GM12874 (cell line): ENCODE measurements around the gene PRKN.

Source experiments
- TF ChIP-seq, protein P1 (sequence below): IDR thresholded peaks from 2 replicates; pipeline ENCODE4 v1.5.1; 2011; ENCODE audit warnings: low read depth, mild to moderate bottlenecking, control low read depth, low read length, moderate library complexity; ENCODE audit not compliant: insufficient read depth

The PRKN gene

DNA sequence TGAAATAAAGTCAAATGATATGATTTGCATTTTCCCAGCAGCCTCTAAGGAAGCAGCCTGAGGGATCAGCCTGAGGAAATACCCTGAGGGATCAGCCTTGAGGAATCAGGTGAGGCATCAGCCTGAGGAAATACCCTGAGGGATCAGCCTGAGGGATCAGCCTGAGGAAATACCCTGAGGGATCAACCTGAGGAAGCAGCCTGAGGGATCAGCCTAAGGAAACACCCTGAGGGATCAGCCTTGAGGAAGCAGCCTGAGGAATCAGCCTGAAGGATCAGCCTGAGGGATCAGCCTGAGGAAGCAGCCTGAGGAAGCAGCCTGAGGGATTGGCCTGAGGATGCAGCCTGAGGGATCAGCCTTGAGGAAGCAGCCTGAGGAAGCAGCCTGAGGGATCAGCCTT lies 784.0 kb downstream of the PRKN start:
- TF ChIP-seq, protein P1, sequence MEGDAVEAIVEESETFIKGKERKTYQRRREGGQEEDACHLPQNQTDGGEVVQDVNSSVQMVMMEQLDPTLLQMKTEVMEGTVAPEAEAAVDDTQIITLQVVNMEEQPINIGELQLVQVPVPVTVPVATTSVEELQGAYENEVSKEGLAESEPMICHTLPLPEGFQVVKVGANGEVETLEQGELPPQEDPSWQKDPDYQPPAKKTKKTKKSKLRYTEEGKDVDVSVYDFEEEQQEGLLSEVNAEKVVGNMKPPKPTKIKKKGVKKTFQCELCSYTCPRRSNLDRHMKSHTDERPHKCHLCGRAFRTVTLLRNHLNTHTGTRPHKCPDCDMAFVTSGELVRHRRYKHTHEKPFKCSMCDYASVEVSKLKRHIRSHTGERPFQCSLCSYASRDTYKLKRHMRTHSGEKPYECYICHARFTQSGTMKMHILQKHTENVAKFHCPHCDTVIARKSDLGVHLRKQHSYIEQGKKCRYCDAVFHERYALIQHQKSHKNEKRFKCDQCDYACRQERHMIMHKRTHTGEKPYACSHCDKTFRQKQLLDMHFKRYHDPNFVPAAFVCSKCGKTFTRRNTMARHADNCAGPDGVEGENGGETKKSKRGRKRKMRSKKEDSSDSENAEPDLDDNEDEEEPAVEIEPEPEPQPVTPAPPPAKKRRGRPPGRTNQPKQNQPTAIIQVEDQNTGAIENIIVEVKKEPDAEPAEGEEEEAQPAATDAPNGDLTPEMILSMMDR, result no peak

- TF ChIP-seq, protein P1, result no peak
These were observed 786.0 kb downstream of the PRKN start for GRCh38 chr6:161941565-161941964.

DNA sequence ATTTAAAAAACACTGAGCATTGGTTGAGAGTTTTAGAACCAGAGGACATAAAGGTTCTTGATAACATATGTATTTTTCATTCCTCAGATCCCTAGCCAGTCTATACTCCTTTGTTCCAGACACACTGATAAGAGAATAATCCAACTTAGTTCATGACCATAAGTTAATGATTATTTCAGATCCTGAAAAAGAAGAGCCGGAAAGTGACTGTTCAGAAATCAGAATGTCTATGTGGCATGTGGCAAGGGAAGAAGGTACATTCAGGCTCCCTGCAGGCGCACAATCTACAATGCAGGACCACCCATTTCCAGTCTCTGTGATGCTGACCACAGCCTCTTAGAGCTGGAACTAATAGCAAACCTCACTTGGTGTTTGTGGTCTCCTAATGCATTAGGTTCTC lies 787.0 kb downstream of the PRKN start:
- TF ChIP-seq, protein P1, result no peak

GRCh38 chr6:161926324-161926723 lies 801.2 kb downstream of the PRKN start:
- TF ChIP-seq, protein P1, result no peak

DNA sequence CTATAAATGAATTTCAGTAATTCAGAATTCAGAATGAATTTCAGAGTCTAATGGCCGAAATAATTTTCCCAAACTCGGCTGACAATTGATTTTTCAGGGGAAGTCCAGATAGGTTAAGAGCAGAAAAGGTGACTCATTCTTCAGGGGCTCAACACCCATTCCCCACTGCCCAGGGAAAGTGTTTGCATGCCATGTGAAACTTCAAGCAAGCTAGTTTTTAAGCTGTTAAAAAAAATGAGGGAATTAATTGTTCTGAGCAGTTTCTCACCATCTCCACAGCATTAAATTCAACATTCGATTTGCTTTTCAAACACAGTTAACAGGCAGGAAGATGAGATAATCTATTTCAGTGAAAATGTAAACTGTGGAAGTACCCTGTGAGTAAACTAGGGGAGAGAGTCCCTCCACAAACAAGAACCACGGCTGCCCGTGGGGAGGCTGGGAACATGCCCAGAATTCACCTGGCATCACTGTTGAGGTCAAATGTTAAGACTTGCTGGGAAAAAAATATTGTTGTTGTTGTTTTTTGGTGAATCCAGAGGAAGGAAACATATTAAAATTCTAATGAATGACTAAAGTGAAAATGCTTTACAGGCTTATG lies 803.0 kb downstream of the PRKN start:
- TF ChIP-seq, protein P1, result no peak

DNA sequence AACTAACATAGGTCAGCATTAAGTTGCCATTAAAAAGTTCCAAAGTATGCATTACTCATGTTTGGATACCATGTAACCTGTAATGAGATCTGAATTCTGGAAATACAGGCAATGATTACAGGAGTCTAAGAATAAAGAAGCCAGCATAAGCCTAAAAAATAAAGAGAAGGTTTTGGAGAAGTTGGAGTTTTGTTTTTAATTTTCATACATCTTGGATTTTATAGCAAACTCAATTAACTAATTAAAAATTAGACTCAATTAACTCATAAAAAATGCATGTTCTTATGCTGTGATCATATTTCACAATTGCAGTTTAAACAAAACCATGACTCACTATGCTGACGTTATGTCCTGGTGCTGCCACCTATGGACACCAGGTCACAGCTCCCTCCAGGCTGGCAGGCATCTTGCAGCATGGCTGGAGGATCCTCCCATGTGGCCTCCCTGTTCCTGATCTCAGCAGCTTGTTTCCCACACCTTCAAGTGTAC lies 804.9 kb downstream of the PRKN start:
- TF ChIP-seq, protein P1, result no peak

DNA sequence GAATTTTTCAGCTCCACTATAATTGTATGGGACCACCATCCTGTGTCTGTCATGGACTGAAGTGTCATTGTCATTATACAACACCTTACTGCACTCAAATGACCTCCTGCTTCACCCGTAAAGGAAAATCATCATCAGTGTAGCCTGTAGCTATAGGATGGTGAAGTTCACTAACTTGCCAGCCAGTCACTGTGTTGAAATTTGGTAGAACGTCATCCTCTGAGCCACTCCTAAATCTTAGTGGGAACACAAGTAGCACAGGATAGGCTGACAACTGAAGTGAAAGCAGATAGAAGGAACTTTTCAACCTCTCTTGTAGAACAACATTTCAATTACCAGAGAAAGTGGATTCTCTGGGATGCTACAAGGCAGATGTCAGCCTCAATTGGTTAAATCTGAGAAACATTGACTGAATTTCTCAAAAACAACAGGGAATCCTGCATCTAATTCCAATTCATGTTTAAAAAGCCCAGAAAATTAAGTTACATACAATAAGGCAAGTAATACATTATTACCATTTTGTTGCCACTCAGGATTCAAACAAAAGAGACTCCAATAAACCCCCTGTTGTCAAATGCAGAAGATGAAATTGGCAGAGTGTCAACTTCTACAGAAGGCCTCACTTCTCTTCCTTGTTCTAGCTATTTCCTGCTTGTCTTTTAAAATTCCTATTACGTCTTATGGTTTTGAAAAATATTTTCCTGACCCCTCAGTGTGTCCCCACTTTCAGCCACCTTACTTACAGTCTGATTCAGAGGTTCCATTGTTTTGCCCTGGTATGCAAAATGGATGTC lies 805.8 kb downstream of the PRKN start:
- TF ChIP-seq, protein P1, result no peak
